ENCODE measurements around the gene TSTD1. TPM values are rescaled to one million over a fixed set of nuclear protein-coding genes. Genes with fewer than 3 reads are reported as not detected.

The TSTD1 gene
- total RNA-seq, 3 donors from 2014 or later, result 48.9 to 105 (median 80.1) TPM

DNA sequence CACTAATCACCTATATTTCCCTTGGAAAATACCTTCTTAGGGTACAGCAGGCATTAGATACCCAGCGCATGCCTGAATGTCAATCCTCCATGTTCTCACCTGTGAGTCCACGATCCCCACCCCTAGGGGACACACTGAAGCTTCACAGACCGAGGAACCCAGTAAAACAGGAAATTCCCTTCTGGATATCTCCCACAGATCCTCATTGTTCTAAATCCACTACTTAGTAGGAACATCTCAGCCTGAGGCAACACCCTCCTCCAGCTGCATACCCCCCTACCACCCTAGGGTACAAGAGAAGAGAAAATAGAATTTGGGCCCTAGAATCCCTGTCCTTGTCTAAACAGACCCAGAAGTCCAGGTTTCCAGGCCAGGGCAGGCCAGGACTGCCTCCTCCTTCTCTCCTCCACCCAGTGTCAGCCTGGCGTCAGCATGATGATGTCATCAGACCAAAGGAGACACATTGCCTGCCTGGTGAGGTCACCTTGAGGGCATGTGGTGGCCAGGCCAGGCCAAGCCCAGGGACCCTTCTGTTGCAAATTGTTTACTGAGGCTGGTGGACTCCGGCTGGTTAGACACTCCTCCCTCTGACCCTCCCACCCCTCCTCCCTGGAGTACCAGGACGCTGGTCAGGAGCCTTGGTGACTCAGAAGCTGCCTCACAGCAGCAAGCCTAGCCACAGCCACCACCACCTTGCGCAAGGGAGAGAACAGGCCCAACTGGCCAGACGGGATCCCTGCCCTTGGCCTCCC, 44.4 kb upstream of the TSTD1 start:
- TF ChIP-seq, protein P1, sequence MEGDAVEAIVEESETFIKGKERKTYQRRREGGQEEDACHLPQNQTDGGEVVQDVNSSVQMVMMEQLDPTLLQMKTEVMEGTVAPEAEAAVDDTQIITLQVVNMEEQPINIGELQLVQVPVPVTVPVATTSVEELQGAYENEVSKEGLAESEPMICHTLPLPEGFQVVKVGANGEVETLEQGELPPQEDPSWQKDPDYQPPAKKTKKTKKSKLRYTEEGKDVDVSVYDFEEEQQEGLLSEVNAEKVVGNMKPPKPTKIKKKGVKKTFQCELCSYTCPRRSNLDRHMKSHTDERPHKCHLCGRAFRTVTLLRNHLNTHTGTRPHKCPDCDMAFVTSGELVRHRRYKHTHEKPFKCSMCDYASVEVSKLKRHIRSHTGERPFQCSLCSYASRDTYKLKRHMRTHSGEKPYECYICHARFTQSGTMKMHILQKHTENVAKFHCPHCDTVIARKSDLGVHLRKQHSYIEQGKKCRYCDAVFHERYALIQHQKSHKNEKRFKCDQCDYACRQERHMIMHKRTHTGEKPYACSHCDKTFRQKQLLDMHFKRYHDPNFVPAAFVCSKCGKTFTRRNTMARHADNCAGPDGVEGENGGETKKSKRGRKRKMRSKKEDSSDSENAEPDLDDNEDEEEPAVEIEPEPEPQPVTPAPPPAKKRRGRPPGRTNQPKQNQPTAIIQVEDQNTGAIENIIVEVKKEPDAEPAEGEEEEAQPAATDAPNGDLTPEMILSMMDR (IDR thresholded peaks at IDR 0.05), result no peak
- ATAC-seq (peak; percentile 94), DNase-seq (peak; percentile 78 to 92 (median 87))
- Histone ChIP-seq H3K4me1 (ENCODE audit: low read depth) (peaks cover 14% of the 10 kb centered on the region), H3K9me3 (no peaks in the 10 kb centered on the region), H3K36me3 (ENCODE audit: low read depth) (no peaks in the 10 kb centered on the region), H3K4me3 (no peak overlapping the region)
- intact Hi-C loops (cut with DNase I, micrococcal nuclease), result no loop called here

DNA sequence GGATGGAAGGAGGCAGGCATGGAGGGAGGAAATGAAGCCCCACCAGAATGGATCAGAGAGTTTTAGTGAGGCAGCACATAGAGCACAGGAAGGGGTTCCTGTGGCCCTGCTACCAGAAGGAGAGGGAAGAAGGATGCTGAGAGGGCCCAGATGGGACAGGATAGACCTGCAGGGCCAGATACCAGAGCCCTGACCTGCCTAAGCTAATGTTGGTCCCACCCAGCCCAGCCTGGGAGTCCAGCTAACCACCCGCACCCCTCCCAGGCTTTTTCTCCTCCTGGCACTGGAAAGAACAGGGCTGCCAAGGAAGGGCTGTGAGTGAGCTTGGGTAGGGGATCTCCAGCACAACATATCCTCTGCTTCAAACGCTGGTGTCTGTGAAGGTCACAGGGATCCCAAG, 43.7 kb upstream of the TSTD1 start:
- intact Hi-C loops (cut with DNase I, micrococcal nuclease), result no loop called here
- Histone ChIP-seq H3K36me3 (ENCODE audit: low read depth) (no peaks in the 10 kb centered on the region), H3K4me1 (ENCODE audit: low read depth) (peaks cover 14% of the 10 kb centered on the region), H3K4me3 (no peak overlapping the region), H3K9me3 (no peaks in the 10 kb centered on the region)
- TF ChIP-seq, protein P1 (IDR thresholded peaks at IDR 0.05), result no peak
- ATAC-seq (no peak), DNase-seq (no peak)

- H3K4me1 ChIP-seq (ENCODE audit: low read depth), result peaks cover 14% of the 10 kb centered on the region
- no peaks in the 10 kb centered on the region for H3K9me3 ChIP-seq
- ATAC-seq, result no peak
- no peak overlapping the region for H3K4me3 ChIP-seq
- intact Hi-C loops (cut with DNase I, micrococcal nuclease), result no loop called here
- TF ChIP-seq, protein P1 (IDR thresholded peaks at IDR 0.05), result no peak
- no peaks in the 10 kb centered on the region for H3K36me3 ChIP-seq (ENCODE audit: low read depth)
- DNase-seq, result no peak
These were observed 42.8 kb upstream of the TSTD1 start for GRCh38 chr1:161081519-161081918.

GRCh38 chr1:161080441-161081405, 42.0 kb upstream of the TSTD1 start:
- H3K36me3 ChIP-seq (ENCODE audit: low read depth), result no peaks in the 10 kb centered on the region
- intact Hi-C loops (cut with DNase I, micrococcal nuclease), result no loop called here
- DNase-seq (no peak), ATAC-seq (no peak)
- no peaks in the 10 kb centered on the region for H3K9me3 ChIP-seq
- TF ChIP-seq, protein P1 (IDR thresholded peaks at IDR 0.05), result no peak
- no peak overlapping the region for H3K4me3 ChIP-seq
- H3K4me1 ChIP-seq (ENCODE audit: low read depth), result peaks cover 7% of the 10 kb centered on the region

DNA sequence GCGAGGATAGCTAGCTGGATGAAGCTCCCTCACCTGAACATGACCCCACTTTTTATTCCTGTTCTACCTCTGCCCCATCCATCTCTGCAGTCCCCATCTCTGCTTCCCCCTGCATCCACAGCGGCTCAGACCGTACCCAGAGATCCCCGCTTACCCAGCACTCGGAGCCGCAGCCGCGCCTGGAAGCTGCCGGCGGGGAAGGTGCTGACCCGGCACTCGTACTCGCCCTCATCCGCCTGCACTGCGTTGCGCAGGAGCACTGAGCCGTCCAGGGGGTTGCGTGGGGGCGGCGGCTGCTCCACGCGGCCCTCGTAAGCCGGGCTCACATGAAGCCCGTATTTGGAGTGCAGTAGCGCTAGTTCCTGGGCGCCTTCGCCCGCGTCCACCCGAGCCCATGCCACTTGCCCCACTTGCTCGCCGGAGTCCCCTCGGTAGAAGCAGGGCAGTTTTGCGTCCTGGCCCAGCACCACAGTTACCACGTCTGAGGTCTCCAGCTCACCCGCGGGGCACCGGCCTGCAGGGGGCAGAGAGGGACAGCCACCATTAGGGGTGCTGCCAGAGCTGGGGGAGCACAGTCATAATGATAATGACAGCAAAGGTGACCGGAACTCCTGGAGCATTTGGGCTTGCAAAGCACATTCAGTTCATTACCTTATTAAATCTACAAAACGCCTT, 40.8 kb upstream of the TSTD1 start:
- intact Hi-C loops (cut with DNase I, micrococcal nuclease), result no loop called here
- H3K9me3 ChIP-seq, result no peaks in the 10 kb centered on the region
- TF ChIP-seq, protein P1 (IDR thresholded peaks at IDR 0.05), result no peak
- ATAC-seq, result no peak
- H3K4me1 ChIP-seq (ENCODE audit: low read depth), result peaks cover 7% of the 10 kb centered on the region
- H3K36me3 ChIP-seq (ENCODE audit: low read depth), result no peaks in the 10 kb centered on the region
- no peak for DNase-seq
- no peak overlapping the region for H3K4me3 ChIP-seq
